GM12873 (cell line): Measurements from ENCODE around the gene FOXO1.

Experiments used
- TF ChIP-seq, protein P1 (sequence below): IDR thresholded peaks from 2 replicates; pipeline ENCODE4 v1.5.1; 2012; ENCODE audit warnings: low read depth, mild to moderate bottlenecking, moderate library complexity, low read length, control low read depth; ENCODE audit not compliant: insufficient read depth; ENCODE audit errors: missing control alignments

Gene FOXO1

DNA sequence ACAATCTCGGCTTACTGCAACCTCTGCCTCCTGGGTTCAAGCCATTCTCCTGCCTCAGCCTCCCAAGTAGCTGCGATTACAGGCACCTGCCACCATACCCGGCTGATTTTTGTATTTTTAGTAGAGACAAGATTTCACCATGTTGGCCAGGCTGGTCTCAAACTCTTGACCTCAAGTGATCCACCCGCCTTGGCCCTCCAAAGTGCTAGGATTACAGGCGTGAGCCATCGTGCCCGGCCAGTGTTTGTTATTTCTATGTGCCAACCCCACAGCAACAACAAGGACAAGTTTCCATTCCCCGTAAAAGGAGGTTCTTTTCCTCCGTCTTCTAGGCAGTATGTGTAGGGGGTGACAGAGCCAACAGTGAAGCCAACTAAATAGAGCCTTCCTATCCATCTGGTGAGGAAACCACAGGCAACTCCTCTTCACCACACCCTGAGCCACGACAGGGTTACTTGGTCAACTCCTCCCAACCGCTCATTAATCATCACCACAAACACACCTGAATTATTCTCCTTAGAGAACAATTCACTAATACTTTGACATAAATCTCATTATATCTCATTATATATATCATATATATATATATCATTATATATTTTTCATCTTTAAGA lies 25.5 kb downstream of the FOXO1 start:
- TF ChIP-seq, protein P1, sequence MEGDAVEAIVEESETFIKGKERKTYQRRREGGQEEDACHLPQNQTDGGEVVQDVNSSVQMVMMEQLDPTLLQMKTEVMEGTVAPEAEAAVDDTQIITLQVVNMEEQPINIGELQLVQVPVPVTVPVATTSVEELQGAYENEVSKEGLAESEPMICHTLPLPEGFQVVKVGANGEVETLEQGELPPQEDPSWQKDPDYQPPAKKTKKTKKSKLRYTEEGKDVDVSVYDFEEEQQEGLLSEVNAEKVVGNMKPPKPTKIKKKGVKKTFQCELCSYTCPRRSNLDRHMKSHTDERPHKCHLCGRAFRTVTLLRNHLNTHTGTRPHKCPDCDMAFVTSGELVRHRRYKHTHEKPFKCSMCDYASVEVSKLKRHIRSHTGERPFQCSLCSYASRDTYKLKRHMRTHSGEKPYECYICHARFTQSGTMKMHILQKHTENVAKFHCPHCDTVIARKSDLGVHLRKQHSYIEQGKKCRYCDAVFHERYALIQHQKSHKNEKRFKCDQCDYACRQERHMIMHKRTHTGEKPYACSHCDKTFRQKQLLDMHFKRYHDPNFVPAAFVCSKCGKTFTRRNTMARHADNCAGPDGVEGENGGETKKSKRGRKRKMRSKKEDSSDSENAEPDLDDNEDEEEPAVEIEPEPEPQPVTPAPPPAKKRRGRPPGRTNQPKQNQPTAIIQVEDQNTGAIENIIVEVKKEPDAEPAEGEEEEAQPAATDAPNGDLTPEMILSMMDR = no peak

DNA sequence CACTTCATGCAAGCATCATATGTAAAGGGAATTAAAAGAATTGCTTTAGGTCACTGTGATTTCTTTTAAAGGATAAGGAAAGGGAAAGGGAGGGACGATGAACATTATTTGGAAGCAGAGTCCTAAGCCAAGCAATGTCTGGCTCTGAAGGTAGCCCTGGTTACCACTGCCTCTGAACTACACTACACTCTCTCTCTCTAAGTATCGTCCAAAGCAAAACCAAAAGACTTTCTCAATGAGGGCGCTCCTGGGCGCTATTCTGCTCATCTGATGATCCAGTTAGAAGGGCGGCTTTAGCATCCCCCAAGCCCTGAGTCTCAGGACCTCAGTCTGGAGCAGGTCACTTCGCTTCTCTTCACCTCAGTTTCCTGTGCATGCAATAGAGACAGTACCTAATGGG lies 26.2 kb downstream of the FOXO1 start:
- TF ChIP-seq, protein P1 = no peak

DNA sequence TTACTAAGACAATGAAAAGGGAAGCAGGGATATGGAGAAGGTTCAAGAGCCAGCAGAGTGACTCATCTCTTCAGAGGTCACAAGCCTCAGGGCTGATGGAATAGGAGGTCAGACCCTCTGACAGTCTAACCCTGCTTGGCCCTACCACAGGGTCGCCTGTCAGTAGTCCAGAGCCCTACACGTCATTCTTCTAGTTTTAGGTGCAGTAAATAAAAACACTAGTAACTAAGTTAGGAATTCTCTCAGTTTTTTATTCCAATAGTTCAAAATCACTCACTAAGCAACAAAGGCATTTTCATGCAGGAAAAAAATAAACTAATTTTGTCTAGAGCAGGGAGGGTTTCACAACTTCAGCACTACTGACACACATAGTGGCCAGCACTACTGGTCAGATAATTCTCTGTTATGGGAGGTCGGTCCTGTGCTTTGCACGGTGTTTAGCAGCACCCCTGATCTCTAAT lies 27.2 kb downstream of the FOXO1 start:
- TF ChIP-seq, protein P1 = no peak

DNA sequence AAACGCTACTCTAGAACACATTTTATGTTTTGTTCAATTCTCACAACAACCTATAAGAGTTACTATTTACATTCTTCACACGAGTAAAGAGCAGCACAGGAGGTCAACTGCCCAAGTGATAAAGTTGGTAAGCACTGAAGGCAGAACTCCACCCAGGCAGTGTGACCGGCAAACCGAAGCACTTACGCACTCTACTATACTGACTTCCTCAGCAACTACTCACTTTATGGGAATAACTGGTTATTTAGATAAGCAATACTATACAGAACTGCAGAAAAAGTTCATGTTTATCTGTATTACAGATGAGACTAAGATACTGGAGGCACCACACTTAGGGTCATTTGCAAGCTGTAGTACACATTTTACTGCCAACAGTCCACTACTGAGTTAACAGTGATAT lies 28.8 kb downstream of the FOXO1 start:
- TF ChIP-seq, protein P1 = no peak

DNA sequence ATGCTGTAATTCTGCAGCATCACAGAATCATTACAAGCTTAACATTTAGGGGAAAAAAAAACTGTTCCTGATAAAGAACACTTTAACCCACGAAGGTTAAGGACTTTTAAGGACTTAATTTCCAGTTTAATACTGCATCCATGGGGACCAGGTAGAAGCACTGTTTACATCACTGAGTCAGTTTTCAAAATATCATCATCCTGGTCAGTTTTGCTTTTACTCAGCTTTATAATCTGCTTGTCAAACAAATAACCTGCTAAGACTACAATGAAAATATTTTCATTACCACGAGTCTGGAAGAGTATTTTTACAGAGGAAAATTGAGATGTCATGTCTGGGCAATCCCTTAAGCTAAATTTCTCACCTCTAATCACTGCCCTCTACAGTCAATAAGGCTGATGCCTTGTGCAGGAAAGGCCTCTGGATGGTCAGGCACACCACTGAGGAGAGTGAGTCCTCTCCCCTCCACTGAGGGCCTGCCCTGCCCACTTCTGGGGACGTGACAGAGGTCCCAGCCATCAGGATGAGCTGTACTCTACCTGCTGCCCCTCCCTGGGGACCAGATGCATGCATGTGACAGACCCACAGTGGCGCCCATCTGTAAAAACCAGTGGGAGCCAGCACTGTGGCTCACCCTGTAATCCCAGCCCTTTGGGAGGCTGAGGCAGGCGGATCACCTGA lies 31.0 kb downstream of the FOXO1 start:
- TF ChIP-seq, protein P1 = no peak

DNA sequence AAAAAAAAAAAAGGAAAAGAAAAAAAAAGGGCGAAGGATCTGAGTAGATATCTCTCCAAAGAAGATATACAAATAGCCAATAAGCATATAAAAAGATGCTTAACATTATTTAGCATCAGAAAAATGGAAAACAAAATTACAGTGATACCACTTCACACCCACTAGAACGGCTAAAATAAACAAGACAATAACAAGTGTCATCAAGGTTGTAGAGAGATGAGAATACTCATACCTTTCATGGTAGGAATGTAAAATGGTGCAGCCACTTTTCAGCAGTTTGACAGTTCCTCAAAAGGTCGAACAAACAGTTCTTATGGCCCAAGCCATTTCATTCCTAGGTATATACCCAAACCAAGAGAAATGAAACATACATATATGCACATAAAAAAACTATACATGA lies 33.5 kb downstream of the FOXO1 start:
- TF ChIP-seq, protein P1 = no peak

DNA sequence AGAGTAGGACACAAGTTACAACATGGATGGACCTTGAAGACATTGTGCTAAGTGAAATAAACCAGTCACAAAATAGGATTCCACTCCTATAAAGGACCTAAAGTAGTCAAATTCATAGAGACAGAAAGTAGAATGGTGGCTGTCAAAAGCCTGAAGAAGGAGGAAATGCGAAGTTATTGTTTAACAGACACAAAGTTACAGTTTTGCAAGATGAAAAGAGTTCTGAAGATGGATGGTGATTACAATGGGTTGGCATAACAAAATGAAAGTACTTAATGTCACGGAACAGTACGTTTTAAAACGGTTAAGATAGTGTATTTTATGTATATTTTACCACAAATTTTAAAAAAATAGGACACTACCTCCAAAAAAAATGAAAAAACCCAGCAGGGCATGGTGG lies 34.8 kb downstream of the FOXO1 start:
- TF ChIP-seq, protein P1 = no peak
